Effector CD8-positive, alpha-beta T cell (primary cell): ENCODE measurements around the gene LGALS12.

ENCODE experiments used
- DNase-seq: peaks from one replicate; lab custom pipeline; 2025; lab: John Stamatoyannopoulos, UW
- total RNA-seq, 4 experiments: gene quantifications; one replicate each; lab custom pipeline; 2026; lab: John Stamatoyannopoulos, UW

Gene LGALS12
- 0 to 0.09 (median 0) reads per million in 4 experiments for total RNA-seq

GRCh38 chr11:63505857-63506528 lies at the start of gene LGALS12:
Gene LGALS12 (plus strand): TSS chr11:63506084. CDS start chr11:63506459, 375 bp downstream.
- DNase-seq: no peak

- no peak for DNase-seq
These were observed 46.3 kb upstream of the LGALS12 start for GRCh38 chr11:63459586-63459985.

GRCh38 chr11:63462137-63462536 lies 43.7 kb upstream of the LGALS12 start:
- DNase-seq: no peak

- no peak for DNase-seq
These were observed 35.6 kb upstream of the LGALS12 start for GRCh38 chr11:63470311-63470710.

- no peak for DNase-seq
These were observed 33.5 kb upstream of the LGALS12 start for GRCh38 chr11:63472372-63472771.

- no peak for DNase-seq
These were observed 29.3 kb upstream of the LGALS12 start for GRCh38 chr11:63476618-63477017.

- peak; percentile 13 for DNase-seq
These were observed 27.0 kb upstream of the LGALS12 start for GRCh38 chr11:63478896-63479295.

- DNase-seq: no peak
These were observed 25.8 kb upstream of the LGALS12 start for GRCh38 chr11:63480039-63480438.

GRCh38 chr11:63485777-63486176 lies 20.1 kb upstream of the LGALS12 start:
- DNase-seq: no peak

- no peak for DNase-seq
These were observed 17.1 kb upstream of the LGALS12 start for GRCh38 chr11:63488789-63489188.

- DNase-seq: no peak
These were observed 16.0 kb upstream of the LGALS12 start for GRCh38 chr11:63489879-63490278.

GRCh38 chr11:63490551-63491239 lies 15.2 kb upstream of the LGALS12 start, which contains the start of gene PLAAT5:
Gene PLAAT5 (minus strand): TSS chr11:63491167. CDS start chr11:63491034, 133 bp downstream.
- DNase-seq: no peak

- no peak for DNase-seq
These were observed 14.7 kb upstream of the LGALS12 start for GRCh38 chr11:63491240-63491587.

GRCh38 chr11:63491636-63492372 lies 14.1 kb upstream of the LGALS12 start:
- no peak for DNase-seq

- no peak for DNase-seq
These were observed 13.4 kb upstream of the LGALS12 start for GRCh38 chr11:63492441-63492840.

- no peak for DNase-seq
These were observed 12.8 kb upstream of the LGALS12 start for GRCh38 chr11:63493127-63493526.

GRCh38 chr11:63494975-63495374 lies 10.9 kb upstream of the LGALS12 start:
- DNase-seq: no peak

GRCh38 chr11:63499874-63500273 lies 6.0 kb upstream of the LGALS12 start:
- DNase-seq: no peak

GRCh38 chr11:63501236-63501635 lies 4.6 kb upstream of the LGALS12 start:
- no peak for DNase-seq

- DNase-seq: no peak
These were observed 3.5 kb upstream of the LGALS12 start for GRCh38 chr11:63502252-63502820.

GRCh38 chr11:63503492-63503891 lies 2.4 kb upstream of the LGALS12 start:
- DNase-seq: no peak

- DNase-seq: no peak
These were observed 1.8 kb upstream of the LGALS12 start for GRCh38 chr11:63504054-63504453.
